HS-27A (cell line): ENCODE measurements around the gene TRAM2.

ENCODE experiments used
- DNase-seq: peaks from one replicate; pipeline ENCODE4 v3.0.0-alpha.2; 2012; ENCODE audit warnings: low read depth, missing footprints

TRAM2 gene

GRCh38 chr6:52529311-52529710 lies 47.5 kb downstream of the TRAM2 start:
- DNase-seq, result no peak

DNA sequence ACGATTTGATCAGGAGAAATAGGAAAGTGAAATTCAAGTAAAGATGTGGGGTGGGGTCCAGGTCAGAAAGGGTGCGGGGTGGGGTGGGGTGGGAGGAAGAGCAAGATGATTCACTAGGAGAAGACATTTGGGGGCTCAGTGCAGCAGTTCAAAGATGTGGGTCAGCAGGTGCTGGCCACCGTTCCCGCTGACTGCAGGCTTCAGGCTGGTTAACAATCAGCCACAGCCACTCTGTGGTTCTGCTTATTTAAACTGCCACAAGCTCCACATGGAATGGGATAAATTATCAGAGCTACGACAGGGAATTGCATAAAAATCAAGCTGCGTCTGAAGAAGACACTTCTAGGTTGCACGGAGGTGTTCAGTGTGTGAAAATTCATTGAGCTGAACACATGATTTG lies 49.4 kb downstream of the TRAM2 start:
- DNase-seq, result no peak

- peak; percentile 78 for DNase-seq
Observed at GRCh38 chr6:52526634-52527033, 50.2 kb downstream of the TRAM2 start.

GRCh38 chr6:52524918-52525317 lies 51.9 kb downstream of the TRAM2 start:
- DNase-seq, result no peak

GRCh38 chr6:52523378-52524142 lies 53.3 kb downstream of the TRAM2 start:
- no peak for DNase-seq

GRCh38 chr6:52522655-52523054 lies 54.2 kb downstream of the TRAM2 start:
- no peak for DNase-seq

GRCh38 chr6:52522151-52522626 lies 54.7 kb downstream of the TRAM2 start:
- DNase-seq, result peak; percentile 81

GRCh38 chr6:52519618-52520017 lies 57.2 kb downstream of the TRAM2 start:
- no peak for DNase-seq

GRCh38 chr6:52518279-52518945 lies 58.4 kb downstream of the TRAM2 start:
- DNase-seq, result no peak

DNA sequence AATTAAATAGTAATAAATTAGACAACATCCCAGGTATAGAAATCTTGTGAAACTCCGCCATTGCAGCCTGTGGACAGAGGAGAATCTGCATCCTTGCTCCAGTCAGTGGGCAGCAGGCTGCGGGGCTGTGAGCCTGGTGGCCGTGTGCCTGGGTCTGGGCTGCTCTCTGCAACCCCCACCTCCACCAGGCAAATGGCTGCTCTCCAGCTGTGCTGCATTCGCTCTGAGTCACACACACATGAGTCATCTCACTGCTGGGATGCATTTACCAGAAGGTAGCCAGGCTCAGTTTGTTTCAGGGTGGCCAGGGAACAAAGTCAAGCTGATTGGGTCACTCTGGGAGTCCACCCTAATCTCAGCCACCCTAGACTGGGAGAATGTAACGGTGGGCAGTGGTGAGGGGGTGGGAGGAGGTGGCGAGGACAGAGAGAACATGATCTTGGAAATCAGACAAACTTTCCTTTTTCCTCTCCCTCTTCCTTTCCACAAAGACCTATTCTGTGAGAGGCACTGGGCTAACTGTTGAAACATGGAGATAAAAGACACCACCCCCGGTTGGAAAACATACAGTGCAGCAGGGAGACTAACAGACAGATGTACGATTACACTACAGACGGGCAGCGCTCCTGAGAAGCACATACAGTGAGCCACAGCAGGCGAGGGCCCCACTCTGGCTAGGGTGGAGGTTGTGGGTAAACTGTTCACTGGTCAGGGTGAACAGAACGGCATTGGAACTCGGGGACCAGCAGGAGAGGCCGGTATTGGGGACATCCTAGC lies 59.2 kb downstream of the TRAM2 start:
- peak; percentile 99 for DNase-seq

GRCh38 chr6:52516943-52517342 lies 59.9 kb downstream of the TRAM2 start:
- DNase-seq, result no peak

DNA sequence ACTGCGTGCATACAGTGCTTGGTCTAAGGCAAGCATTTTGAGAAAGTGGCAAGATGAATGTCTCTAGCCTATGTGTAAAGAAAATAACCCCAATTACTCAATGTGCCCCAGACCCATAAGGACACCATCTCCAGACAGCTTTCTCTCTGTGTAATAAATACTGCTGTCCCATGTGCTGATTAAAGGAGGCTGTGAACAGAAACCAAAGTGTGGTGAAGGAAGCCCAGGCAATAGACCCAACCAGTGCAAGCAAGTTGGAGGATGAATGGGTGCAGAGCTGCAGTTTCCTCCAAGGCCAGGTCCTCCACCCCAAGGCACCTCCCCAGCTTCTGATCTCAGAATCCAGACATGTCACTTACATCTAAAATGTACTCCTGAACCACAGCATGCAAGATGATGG lies 60.6 kb downstream of the TRAM2 start:
- DNase-seq, result no peak

GRCh38 chr6:52515219-52515960 lies 61.5 kb downstream of the TRAM2 start:
- no peak for DNase-seq

DNA sequence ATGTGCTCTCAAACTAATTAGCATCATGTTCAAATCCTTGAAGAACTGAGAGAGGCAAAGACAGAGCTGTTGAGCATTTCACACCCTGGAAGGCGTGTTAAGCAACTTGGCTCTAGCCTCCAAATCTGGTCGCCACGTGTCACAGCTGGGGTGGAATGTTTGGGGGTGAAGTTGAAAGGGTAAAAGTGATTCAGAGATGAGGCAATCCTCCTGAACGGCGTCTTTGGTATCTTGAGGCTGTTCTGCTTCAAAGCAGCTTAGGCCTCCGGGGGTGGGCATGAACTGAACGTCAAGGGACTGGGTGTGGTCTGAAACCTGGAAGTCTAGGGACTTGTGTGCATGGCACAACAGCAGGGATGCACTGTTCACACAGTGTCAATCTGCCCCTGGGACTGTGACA lies 62.3 kb downstream of the TRAM2 start:
- DNase-seq, result peak; percentile 83

DNA sequence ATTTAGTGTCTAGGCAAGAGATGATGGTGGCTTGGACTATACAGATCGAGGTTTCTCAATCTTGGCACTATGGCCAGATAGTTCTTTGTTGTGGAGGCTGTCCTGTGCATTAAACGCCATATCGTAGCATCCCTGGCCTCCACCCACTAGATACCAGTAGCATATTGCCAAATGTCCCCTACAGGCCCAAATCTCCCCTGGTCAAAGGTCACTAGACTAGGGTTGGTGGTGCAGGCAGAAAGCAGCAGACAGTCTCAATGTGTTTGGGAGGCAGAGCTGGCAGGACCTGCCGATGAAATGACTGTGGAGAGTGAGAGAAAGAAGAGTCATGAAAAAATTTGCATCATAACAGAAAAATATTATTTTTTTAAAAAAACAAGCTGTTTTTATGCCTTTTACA lies 63.0 kb downstream of the TRAM2 start:
- DNase-seq, result no peak

DNA sequence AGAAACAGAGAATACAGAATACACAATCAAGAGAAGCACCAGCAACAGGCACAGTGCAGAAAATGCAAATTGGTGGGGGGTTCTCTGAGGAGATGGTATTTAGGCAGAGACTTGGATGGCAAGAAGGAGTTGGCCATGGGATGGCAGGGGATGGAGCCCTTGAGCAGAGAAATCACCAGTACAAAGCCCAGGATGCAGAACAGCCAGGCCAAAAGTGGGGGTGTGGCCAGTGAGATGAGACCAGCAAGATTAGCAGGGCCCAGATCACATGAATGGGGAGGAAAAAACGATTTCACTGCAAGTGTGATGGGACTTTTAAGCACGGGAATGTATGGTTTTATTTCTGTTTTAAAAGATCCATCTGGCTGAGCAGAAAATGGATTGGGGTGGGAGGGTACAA lies 63.4 kb downstream of the TRAM2 start:
- DNase-seq, result no peak

- peak; percentile 82 for DNase-seq
Observed at GRCh38 chr6:52512199-52512598, 64.7 kb downstream of the TRAM2 start.

GRCh38 chr6:52511572-52512151 lies 65.2 kb downstream of the TRAM2 start:
- DNase-seq, result no peak

GRCh38 chr6:52511163-52511562 lies 65.7 kb downstream of the TRAM2 start:
- no peak for DNase-seq

GRCh38 chr6:52510213-52510562 lies 66.7 kb downstream of the TRAM2 start:
- DNase-seq, result no peak

GRCh38 chr6:52509281-52510212 lies 67.3 kb downstream of the TRAM2 start:
- no peak for DNase-seq
